Lower lobe of right lung (tissue), 2 donors: ENCODE measurements around the gene OR2G6. TPM values are rescaled to one million over a fixed set of nuclear protein-coding genes. Genes with fewer than 3 reads are reported as not detected.
"Not testable (repeated sequence)": the region's sequence is repeated elsewhere in the genome, so short reads cannot be mapped to it uniquely, and the experiment has no call there.

Source experiments
- ATAC-seq, 2 donors: fragments of 200-7000 bp; cut with Tn5 transposase; one replicate each; pipeline ENCODE4 v1.9.1; 2020 to 2022; ENCODE audit warnings: mild to moderate bottlenecking in 2 of 2, moderate library complexity in 2 of 2
- DNase-seq: peaks from one replicate; pipeline ENCODE4 v3.0.0-alpha.2; 2020
- H3K27ac ChIP-seq: fragments of 200-600 bp; one replicate; pipeline ENCODE4 v1.8.0; 2022
- H3K27me3 ChIP-seq: fragments of 200-600 bp; one replicate; pipeline ENCODE4 v1.8.0; 2022; ENCODE audit warnings: low read depth
- H3K36me3 ChIP-seq: fragments of 200-600 bp; one replicate; pipeline ENCODE4 v1.8.0; 2022; ENCODE audit warnings: mild to moderate bottlenecking
- H3K4me1 ChIP-seq: fragments of 200-600 bp; one replicate; pipeline ENCODE4 v1.8.0; 2022
- H3K4me3 ChIP-seq: fragments of 200-600 bp; one replicate; pipeline ENCODE4 v1.8.0; 2022; ENCODE audit warnings: mild to moderate bottlenecking
- H3K9me3 ChIP-seq: fragments of 200-600 bp; one replicate; pipeline ENCODE4 v1.8.0; 2022
- CTCF ChIP-seq: fragments of 200-600 bp; IDR thresholded peaks from one replicate; pipeline ENCODE4 v1.8.0; 2022; ENCODE audit warnings: antibody characterized with exemption, mild to moderate bottlenecking
- intact Hi-C: fragments of 100-400 bp; cut with DNase I; formaldehyde crosslinking; loops from one replicate; pipeline ENCODE4 v1.11.0; 2022
- total RNA-seq: library from RNA; stranded (reverse); fragmentation: NEBNext Ultra II Directional; extraction: Animal tissue kit (Norgen Biotek cat#: 25700); gene quantifications from one replicate; pipeline ENCODE4 v1.2.1, GENCODE V29; 2021
- donor health status: DM: no; HTN: yes; CAD: no; lungs with severe emphysema.

The OR2G6 gene
- total RNA-seq, 1 donor from 2014 or later = not detected

DNA sequence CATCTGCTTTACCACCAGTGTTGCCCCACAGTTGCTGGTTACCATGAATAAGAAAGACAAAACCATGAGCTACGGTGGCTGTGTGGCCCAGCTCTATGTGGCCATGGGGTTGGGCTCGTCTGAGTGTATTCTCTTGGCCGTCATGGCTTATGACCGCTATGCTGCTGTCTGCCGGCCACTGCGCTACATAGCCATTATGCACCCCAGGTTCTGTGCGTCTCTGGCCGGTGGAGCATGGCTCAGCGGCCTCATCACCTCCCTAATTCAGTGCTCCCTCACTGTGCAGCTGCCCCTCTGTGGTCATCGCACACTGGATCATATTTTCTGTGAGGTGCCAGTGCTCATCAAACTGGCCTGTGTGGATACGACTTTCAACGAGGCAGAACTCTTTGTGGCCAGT lies 14.0 kb downstream of the OR2G6 start:
- Histone ChIP-seq H3K4me1 (no peaks in the 10 kb centered on the region), H3K36me3 (no peaks in the 10 kb centered on the region), H3K4me3 (no peak overlapping the region), H3K27ac (no peak overlapping the region), H3K9me3 (no peaks in the 10 kb centered on the region), H3K27me3 (no peaks in the 10 kb centered on the region)
- TF ChIP-seq CTCF = no peak
- intact Hi-C loops = no loop called here
- DNase-seq (no peak), ATAC-seq (no peak)

- ATAC-seq, H3K27me3 ChIP-seq, H3K36me3 ChIP-seq, DNase-seq, H3K27ac ChIP-seq, H3K9me3 ChIP-seq, H3K4me1 ChIP-seq, intact Hi-C loops, H3K4me3 ChIP-seq: not testable (repeated sequence)
Observed at GRCh38 chr1:248537449-248537848, 29.6 kb downstream of the OR2G6 start.

GRCh38 chr1:248547383-248547782 lies 39.5 kb downstream of the OR2G6 start:
- intact Hi-C loops, ATAC-seq, DNase-seq: not testable (repeated sequence)

DNA sequence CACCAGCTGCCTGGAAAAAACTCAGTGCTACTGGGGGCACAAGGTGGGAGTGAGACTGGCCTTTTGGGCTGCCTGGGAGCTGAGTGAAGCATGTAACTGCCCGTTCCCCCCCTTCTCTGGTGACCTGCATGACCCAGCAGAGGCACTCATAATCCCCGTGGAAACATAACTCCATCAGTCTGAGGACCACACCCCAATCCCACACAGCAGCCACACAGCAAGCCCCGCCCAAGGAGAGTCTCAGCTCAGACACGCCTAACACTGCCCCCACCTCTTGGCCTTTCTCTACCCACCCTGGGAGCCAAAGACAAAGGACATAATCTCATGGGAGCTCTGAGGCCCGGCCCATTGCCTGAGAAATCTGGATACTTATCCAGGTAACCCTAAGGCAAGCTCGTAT lies 43.2 kb downstream of the OR2G6 start:
- H3K9me3 ChIP-seq, H3K27me3 ChIP-seq, DNase-seq, intact Hi-C loops, ATAC-seq, H3K27ac ChIP-seq, H3K4me1 ChIP-seq, H3K4me3 ChIP-seq, H3K36me3 ChIP-seq: not testable (repeated sequence)

More at GRCh38 chr1:248547383-248547782, 39.5 kb downstream of the OR2G6 start:
- not testable (repeated sequence) for H3K9me3 ChIP-seq, H3K36me3 ChIP-seq, H3K4me3 ChIP-seq, H3K27ac ChIP-seq, H3K27me3 ChIP-seq, H3K4me1 ChIP-seq

GRCh38 chr1:248562672-248563071 lies 54.8 kb downstream of the OR2G6 start, which contains the start of gene OR2T29:
Gene OR2T29, minus strand, starts transcription at chr1:248562772. Its CDS starts 3,281 bp downstream, at chr1:248559491.
- H3K4me3 ChIP-seq, H3K27ac ChIP-seq, intact Hi-C loops, H3K9me3 ChIP-seq, H3K36me3 ChIP-seq, DNase-seq, H3K27me3 ChIP-seq, H3K4me1 ChIP-seq, ATAC-seq: not testable (repeated sequence)

DNA sequence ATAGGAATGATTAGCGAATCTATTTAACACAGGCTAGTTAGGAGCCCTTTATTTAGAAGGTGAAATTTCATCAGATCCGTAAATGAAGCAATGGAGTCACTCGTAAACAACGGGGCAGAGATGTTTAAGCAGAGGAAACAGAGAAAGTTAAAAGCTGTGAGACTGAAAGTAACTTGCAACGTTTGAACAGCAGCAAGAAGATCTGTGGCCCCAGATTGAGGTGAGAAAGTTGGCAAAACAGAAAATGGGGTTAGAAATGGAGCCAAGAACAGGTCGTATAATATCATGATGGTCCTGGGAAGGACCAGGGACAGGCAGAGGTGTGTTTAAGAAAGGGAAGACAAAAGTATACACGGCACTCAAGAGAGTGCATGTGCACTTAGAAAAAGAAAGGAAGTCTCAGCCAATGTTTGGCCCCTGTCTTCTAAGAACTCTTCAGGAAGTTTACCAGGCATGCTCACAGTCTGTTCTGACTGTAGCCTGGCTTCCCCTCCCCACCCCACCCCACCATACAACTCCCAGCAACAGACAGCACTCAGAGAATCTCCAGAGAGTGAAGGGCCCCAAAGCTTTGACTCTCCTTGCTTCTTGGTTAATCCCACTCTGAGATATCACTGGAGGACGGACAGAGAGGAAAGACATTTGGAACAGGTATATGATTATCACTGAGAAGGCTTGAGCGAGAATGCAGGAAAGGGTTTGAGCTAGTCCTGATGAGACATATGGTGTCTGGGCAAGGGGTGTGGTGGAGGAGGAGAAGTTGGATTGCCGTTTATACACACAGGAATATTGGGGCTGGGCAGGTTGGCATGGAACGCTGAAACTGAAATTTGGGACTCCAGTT lies 57.9 kb downstream of the OR2G6 start:
- ATAC-seq, H3K4me1 ChIP-seq, H3K4me3 ChIP-seq, H3K9me3 ChIP-seq, intact Hi-C loops, H3K36me3 ChIP-seq, H3K27ac ChIP-seq, DNase-seq, H3K27me3 ChIP-seq: not testable (repeated sequence)

DNA sequence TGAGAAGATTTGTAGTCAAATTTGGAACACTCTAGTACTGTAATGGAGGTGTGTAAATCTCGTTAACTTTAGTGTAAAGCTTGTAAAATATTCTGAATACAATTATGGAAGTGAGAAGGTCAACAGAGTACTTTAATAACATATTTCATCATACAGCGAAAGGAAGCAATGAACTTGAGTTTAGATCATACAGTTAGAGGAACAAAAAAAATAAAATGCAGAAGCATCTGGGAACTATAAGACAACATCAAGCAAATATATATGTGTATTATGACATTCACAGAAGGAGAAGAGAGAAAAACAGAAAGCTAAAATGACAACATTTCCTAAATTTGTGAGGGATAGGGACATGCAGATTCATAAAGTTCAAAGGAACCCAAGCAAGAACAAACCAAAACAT lies 61.2 kb downstream of the OR2G6 start:
- H3K36me3 ChIP-seq, DNase-seq, H3K27ac ChIP-seq, H3K4me1 ChIP-seq, H3K4me3 ChIP-seq, H3K9me3 ChIP-seq, intact Hi-C loops, H3K27me3 ChIP-seq: not testable (repeated sequence)
- peak in 1 of 2 donors; percentile 62 for ATAC-seq

DNA sequence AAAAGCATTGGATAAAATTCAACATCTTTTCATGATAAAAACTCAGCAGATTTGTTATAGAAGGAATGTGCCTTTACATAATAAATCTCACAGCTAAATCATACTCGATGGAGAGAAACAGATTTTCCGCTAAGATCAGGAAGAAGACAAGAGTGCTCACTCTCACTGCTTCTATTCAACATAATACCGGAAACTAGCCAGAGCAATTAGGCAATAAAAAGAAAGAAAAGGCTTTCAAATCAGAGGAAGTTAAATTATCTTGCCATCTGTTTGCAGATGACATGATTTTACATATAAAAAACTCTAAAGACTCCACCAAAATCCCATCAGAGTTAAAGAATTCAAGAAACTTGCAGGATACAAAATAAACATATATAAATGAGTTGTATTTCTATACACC lies 62.9 kb downstream of the OR2G6 start:
- intact Hi-C loops, H3K36me3 ChIP-seq, H3K4me3 ChIP-seq, H3K27me3 ChIP-seq, H3K4me1 ChIP-seq, DNase-seq, ATAC-seq, H3K27ac ChIP-seq, H3K9me3 ChIP-seq: not testable (repeated sequence)

GRCh38 chr1:248572049-248572448 lies 64.2 kb downstream of the OR2G6 start:
- not testable (repeated sequence) for H3K27ac ChIP-seq

DNA sequence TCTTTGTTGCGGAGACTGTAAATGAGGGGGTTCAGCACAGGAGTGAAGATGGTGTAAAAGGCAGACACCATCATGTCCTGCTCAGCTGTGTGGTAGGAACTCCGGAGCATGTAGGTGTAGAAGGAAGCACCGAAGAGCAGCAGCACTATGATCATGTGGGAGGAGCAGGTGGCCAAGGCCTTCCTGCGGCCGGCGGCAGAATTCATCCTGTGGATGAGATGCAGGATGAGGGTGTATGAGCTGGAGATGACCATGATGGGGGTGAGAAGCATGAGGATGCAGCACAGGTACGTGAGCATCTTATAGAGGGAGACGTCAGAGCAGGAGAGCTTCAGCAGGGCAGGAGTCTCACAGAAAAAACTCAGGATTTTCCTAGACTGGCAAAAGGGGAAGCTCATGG lies 66.0 kb downstream of the OR2G6 start:
- H3K36me3 ChIP-seq, DNase-seq, H3K4me3 ChIP-seq, H3K4me1 ChIP-seq, H3K27ac ChIP-seq, intact Hi-C loops, H3K9me3 ChIP-seq, H3K27me3 ChIP-seq, ATAC-seq: not testable (repeated sequence)

More at GRCh38 chr1:248572049-248572448, 64.2 kb downstream of the OR2G6 start:
- intact Hi-C loops, H3K36me3 ChIP-seq, H3K9me3 ChIP-seq, DNase-seq, H3K4me1 ChIP-seq, ATAC-seq, H3K27me3 ChIP-seq, H3K4me3 ChIP-seq: not testable (repeated sequence)

DNA sequence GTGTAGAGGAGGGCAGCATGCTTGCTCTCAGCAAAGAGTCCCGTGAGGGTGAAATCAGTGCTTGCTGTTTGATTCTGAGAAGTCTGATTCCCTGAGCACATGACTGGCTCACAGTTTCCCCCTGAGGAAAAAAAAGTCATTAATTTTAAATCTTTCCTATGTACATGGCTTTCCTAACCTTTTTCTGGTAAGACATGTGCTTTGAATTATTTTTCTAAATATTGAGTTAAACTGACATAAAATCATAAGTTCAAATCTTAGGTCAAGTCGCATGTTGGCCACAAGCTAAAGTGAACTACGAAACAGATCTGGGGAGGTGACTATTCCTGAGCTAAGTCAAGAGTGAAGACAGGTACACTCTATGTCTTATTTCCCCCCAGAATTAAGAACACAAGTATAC lies 66.8 kb downstream of the OR2G6 start, which contains the start of gene OR2T34:
OR2T34 (minus strand) TSS at position 101 of the 400 bp plus-strand sequence; CDS start at position 101, 0 bp downstream.
- H3K36me3 ChIP-seq, intact Hi-C loops, ATAC-seq, DNase-seq, H3K9me3 ChIP-seq, H3K4me1 ChIP-seq, H3K27ac ChIP-seq, H3K27me3 ChIP-seq, H3K4me3 ChIP-seq: not testable (repeated sequence)
